GM21515 (cell line): ENCODE results near the gene CNGB1.
"Not testable (repeated sequence)": the region's sequence is repeated elsewhere in the genome, so short reads cannot be mapped to it uniquely, and the experiment has no call there.

ENCODE experiments used
- ATAC-seq: cut with Tn5 transposase; IDR thresholded peaks from one replicate; pipeline ENCODE4 v1.9.1; 2021; ENCODE audit not compliant: unreplicated experiment

CNGB1 gene

GRCh38 chr16:57970970-57971369, at the start of gene CNGB1:
Gene CNGB1, minus strand, starts transcription at chr16:57971128. Its CDS starts 3,842 bp downstream, at chr16:57967286.
- ATAC-seq = no peak

DNA sequence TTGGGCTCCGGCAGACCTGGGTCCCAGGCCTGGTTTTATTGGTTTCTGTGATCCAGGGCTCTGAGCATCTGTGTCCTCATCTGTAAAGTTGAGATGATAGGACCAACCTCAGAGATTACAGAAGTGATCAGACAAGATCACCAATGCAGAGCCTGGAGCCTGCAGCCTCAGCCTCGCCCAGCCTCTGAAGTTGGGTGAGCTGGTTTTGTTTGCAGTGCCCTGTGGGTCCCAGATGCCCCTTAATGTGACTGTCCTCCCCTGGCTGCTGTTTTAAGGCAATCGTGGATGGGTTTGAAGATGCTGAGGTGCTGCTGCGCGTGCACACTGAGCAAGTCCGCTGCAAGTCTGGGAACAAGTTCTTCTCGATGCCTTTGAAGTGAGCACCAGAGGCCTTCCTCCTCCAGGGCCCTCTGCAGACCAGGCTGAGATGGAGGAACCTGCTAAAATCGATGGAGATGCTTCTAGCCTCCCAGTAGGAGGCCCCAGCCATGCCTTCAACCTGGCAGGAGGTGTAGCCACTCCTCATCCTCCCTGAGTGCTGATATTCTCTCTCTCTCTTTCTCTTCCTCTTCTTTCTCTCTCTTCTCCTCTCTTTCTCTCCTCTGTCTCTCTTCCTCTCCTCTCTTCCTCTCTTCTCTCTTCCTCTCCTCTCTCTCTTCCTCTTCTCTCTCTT, 49.1 kb upstream of the CNGB1 start:
- ATAC-seq = no peak

GRCh38 chr16:58018803-58019202, 47.9 kb upstream of the CNGB1 start:
- ATAC-seq = no peak

DNA sequence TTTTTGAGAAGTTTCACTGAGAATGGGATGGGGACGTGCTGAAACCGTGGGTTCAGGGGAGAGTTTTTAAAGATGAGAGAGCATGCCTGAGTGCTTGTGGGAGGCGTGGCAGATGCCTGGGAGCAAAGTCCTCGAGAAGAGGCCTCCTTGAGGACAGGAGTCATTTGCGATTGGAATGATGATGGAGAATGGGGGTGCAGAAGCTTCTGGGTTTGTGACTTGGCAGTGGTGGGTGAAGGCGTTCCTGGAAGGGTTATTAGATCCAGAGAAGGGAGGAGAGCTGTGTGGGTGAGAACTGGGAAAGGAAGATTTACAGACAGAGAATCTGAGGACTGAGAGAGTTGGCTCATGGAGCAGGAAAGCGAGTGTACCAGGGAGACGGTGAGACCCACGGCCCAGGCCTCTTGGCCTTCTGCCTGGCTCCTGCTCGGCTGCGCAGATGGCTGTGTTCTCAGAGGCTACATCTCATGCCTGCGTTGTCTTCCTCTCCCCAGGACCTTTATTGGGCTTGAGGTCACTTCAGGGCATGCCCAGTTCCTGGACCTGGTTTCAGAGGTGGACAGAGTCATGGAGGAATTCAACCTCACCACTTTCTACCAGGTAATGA, 46.0 kb upstream of the CNGB1 start:
- no peak for ATAC-seq

DNA sequence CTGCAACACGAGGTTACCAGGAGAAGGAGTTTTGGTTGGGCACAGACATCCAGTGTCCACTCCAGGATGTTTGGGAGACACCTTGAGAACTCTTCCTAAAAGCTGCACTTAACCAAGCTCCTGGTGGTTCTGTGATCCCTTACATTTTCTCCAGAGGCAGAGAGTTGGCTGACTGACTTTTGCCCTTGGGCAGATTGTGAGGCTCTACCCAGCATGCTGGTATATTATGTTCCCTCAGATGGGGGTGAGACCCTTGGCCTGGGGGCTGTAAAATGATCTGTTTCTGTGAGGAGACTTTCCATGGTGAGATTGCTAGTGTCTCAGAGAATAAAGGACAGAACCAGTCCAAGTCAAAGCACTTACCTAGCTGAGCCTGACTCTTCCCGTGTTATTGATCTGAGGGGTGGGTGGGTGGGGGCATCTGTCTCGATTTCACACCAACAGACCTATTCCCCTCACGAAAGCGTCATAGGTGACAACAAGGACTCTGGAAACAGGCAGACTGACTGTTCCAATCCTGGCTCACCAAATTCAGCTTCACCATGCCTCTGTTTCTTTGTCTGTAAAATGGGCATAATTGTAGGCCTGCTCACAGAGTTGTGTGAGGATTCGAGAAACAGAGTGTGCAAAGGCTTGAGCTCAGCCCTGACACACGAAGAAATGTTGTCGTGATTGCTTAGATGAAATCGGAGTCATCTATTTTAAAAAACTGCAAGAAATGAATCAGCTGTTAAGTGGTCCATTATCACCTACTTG, 42.5 kb upstream of the CNGB1 start:
- ATAC-seq = no peak

- ATAC-seq = no peak
Observed at GRCh38 chr16:58012481-58012880, 41.6 kb upstream of the CNGB1 start.

DNA sequence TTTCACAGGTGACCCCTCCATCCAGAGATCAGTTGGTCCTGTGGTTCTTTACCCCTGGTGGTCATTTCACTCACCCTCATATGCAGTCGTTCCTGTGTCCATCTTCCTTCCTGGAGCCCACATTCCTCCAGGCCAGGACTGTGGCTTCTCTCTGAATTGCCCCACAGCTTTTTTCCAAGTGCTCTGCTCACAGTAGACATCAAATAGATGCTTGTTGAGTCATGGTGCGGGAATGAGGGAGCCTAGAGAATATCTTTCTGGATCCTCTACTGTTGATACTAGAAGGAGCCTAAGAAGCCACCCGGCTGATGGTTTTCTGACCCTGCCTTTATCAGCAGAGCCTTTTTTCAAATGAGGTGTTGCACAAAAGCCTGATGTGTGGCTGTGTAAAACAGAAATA, 40.7 kb upstream of the CNGB1 start:
- ATAC-seq = no peak

GRCh38 chr16:58010886-58011285, 40.0 kb upstream of the CNGB1 start:
- no peak for ATAC-seq

DNA sequence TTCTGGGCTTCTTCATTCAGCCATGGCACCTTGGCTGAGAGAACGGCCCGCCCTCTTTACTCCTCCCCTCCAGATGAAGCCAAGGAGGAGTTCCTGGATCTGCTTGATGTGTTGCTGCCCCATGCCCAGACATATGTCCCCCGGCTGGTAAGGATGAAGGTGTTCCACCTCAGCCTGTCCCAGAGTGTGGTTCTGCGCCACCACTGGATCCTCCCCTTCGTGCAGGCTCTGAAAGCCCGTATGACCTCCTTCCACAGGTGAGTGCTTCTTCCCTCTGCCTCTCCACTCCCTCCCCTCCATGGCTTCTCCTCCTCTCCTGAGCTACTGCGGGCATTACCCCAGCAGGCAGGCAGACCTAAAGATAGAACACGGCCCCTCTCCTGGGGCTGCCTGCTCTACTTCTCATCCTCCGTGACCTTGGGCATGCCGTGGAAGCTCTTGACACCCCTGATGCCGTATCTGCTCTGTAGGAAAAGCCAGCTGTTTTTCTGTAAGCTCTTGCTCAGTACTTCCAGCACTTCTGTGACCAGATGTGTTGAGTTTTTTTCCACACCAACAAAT, 39.0 kb upstream of the CNGB1 start:
- ATAC-seq = no peak

GRCh38 chr16:58004736-58005135, 33.8 kb upstream of the CNGB1 start:
- ATAC-seq = not testable (repeated sequence)

- ATAC-seq = no peak
Observed at GRCh38 chr16:58002936-58003335, 32.0 kb upstream of the CNGB1 start.

DNA sequence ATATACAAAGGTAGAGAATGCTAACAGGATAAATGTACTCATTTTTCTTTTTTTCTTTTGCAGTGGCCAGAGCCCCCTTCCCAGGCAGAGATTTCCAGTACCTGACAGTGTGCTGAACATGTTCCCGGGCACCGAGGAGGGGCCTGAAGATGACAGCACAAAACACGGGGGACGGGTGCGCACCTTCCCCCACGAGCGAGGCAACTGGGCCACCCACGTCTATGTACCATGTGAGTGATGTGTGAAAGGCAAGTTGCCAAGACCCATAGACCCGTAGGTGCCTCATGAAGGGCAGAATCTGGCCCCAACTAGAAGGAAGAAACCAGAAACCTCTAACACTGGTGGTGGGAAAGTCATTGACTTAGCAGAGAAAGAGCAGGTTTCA, 31.5 kb upstream of the CNGB1 start:
- no peak for ATAC-seq

GRCh38 chr16:58001781-58002415, 31.0 kb upstream of the CNGB1 start:
- no peak for ATAC-seq

DNA sequence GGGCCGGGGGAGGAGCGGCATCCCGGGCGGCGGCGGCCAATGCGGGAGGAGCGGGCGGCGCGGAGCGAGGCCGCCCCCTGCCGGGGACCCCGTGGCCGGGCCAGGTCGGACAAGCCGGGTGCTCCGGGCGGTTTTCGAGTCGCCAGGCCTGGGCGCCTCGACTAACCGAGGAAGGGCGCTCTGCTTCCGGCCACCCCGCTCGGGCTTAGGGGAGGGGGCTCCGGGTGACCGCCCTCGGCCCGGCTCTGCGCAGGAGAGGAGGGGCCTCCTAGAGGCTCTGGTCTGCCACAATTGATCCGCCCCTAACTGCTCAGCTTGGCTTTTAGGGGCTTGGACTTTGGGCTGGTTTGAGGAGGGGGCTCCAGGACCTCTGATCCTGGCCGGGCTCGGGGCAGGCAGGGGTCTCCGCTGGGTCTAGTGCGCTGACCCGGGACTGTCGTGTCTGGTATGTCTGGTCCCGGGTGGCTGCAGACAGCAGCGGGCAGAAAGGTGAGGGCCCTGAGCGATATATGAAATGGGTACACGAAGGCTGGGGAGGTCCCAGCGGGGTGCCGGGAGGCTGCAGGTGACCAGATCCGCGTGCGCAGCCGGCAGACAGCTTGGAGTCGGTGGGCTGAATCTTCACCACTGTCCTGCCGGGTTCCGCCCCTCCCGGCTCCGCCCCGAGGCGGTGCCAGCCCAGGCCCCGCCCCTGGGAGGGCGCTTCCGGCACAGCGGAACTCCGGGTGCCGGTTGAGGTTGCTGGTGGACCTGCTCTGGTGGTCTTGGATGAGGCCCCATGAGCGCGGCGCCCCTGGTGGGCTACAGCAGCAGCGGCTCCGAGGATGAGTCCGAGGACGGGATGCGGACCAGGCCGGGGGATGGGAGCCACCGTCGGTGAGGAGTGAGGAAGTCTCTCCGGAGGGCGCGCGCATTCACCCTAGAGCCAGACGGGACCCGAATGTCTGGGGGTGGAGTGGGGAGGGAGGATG, 30.1 kb upstream of the CNGB1 start, which contains the start of gene USB1:
Gene USB1, plus strand, starts transcription at position 702 of the 971 bp plus-strand sequence. Its CDS starts 77 bp downstream, at position 779.
- ATAC-seq = peak; percentile 77

- ATAC-seq = peak; percentile 20
Observed at GRCh38 chr16:57999971-58000705, 29.2 kb upstream of the CNGB1 start, which contains the start of gene ZNF319. Gene ZNF319, minus strand, starts transcription at chr16:58000672. Its CDS starts 2,407 bp downstream, at chr16:57998265.

DNA sequence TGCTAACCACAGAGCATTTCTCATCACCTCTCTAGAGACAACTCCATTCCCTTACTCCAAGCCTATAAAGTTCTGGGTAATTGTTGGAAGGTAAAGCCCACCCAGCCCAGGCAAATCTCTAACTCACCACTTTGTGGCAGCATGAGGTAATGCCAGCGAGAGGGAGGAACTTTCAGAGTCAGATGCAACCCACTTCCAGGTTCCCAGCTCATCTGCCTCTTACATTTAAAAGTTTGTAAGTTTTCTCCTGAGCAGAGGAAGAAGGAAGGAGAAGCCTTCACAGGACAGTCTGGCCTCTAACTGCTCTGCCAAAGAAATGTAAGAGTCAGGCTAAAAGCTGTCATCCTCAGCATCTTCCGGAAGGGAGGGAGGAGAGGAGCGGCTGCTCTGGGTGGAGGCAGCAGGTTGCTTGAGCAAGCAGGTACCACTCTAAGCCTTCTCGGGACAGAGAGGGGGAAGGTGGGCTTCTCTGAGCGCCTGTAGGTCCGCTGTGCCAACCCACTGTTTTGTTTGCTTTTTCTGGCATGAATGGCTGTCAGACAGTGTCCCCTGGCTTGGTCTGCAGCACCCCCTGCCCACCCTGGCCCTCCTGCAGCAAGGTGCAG, 28.5 kb upstream of the CNGB1 start:
- no peak for ATAC-seq

GRCh38 chr16:57998992-57999365, 28.1 kb upstream of the CNGB1 start:
- no peak for ATAC-seq

GRCh38 chr16:57998486-57998885, 27.6 kb upstream of the CNGB1 start:
- ATAC-seq = no peak
